ENCODE results near the gene ZNFX1.

Gene ZNFX1

GRCh38 chr20:49260218-49260617, 17.6 kb downstream of the ZNFX1 start:
- H3K4me3 ChIP-seq (ENCODE audit: low read depth, low read length): no peak overlapping the region
- TF ChIP-seq CTCF (conservative IDR thresholded peaks at IDR 0.05; ENCODE audit: low read depth, low read length): no peak
- no peak for DNase-seq (ENCODE audit: low read depth)

GRCh38 chr20:49259799-49260198, 18.1 kb downstream of the ZNFX1 start:
- no peak overlapping the region for H3K4me3 ChIP-seq (ENCODE audit: low read depth, low read length)
- DNase-seq (ENCODE audit: low read depth): no peak
- TF ChIP-seq CTCF (conservative IDR thresholded peaks at IDR 0.05; ENCODE audit: low read depth, low read length): no peak

- TF ChIP-seq CTCF (conservative IDR thresholded peaks at IDR 0.05; ENCODE audit: low read depth, low read length): no peak
- no peak for DNase-seq (ENCODE audit: low read depth)
- H3K4me3 ChIP-seq (ENCODE audit: low read depth, low read length): no peak overlapping the region
These were observed 18.6 kb downstream of the ZNFX1 start for GRCh38 chr20:49259284-49259683.

GRCh38 chr20:49256261-49256660, 21.6 kb downstream of the ZNFX1 start:
- TF ChIP-seq CTCF (conservative IDR thresholded peaks at IDR 0.05; ENCODE audit: low read depth, low read length): no peak
- no peak overlapping the region for H3K4me3 ChIP-seq (ENCODE audit: low read depth, low read length)
- DNase-seq (ENCODE audit: low read depth): no peak

- DNase-seq (ENCODE audit: low read depth): no peak
- TF ChIP-seq CTCF (conservative IDR thresholded peaks at IDR 0.05; ENCODE audit: low read depth, low read length): no peak
- H3K4me3 ChIP-seq (ENCODE audit: low read depth, low read length): no peak overlapping the region
These were observed 25.1 kb downstream of the ZNFX1 start for GRCh38 chr20:49252556-49253350.

- no peak overlapping the region for H3K4me3 ChIP-seq (ENCODE audit: low read depth, low read length)
- TF ChIP-seq CTCF (conservative IDR thresholded peaks at IDR 0.05; ENCODE audit: low read depth, low read length): no peak
- DNase-seq (ENCODE audit: low read depth): no peak
These were observed 28.8 kb downstream of the ZNFX1 start for GRCh38 chr20:49248879-49249665.

All from choroid plexus epithelial cell (primary cell).